HL-60 (cell line): ENCODE results near the gene LIX1L.

Experiments
- POLR2AphosphoS5 ChIP-seq: IDR thresholded peaks from 2 replicates; pipeline ENCODE4 v1.6.1; 2012; ENCODE audit warnings: low read depth
- TF ChIP-seq, protein P1 (sequence below): IDR thresholded peaks from one replicate; pipeline ENCODE4 v1.5.1; 2011; ENCODE audit warnings: low read length, control low read depth, inconsistent platforms; ENCODE audit not compliant: insufficient read depth
- TF ChIP-seq, protein P2 (sequence below): IDR thresholded peaks from 2 replicates; pipeline ENCODE4 v1.6.1; 2012; ENCODE audit warnings: low read depth; ENCODE audit not compliant: insufficient replicate concordance

DNA sequence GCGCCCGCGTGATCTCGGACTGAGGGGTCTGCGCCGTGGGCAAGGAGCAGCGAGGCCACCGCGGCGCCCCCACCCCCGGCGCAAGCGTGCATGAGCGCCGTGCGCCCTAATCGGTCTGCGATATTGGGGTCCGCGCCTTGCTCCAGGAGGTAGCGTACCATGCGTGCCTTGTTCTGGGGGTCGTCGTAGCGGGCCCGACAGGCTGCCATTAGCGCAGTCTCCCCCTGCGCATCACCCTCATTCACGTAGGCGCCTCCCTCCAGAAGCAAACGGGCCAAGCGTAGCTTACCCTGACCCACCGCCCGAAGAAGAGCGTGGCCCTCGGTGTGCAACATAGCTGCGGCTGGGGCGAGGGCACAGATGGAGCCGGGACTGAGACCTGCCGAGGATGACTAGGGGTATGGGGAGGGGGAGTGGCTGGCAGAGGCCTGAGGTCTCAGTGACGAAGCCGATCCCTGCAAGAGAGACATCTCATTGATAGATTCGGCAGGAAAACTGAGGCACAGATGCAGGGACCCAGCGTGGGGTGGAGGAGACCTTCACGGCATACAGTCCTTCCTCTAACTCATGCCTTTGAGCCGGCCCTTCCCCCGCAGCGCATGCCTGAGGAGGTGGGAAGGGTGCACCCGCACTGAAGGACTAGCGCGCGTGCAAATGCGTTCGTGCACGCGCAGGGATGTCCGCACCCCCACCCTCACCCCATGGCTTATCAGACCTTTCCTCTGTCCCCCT, 3.8 kb upstream of the LIX1L start:
- TF ChIP-seq, protein P1, sequence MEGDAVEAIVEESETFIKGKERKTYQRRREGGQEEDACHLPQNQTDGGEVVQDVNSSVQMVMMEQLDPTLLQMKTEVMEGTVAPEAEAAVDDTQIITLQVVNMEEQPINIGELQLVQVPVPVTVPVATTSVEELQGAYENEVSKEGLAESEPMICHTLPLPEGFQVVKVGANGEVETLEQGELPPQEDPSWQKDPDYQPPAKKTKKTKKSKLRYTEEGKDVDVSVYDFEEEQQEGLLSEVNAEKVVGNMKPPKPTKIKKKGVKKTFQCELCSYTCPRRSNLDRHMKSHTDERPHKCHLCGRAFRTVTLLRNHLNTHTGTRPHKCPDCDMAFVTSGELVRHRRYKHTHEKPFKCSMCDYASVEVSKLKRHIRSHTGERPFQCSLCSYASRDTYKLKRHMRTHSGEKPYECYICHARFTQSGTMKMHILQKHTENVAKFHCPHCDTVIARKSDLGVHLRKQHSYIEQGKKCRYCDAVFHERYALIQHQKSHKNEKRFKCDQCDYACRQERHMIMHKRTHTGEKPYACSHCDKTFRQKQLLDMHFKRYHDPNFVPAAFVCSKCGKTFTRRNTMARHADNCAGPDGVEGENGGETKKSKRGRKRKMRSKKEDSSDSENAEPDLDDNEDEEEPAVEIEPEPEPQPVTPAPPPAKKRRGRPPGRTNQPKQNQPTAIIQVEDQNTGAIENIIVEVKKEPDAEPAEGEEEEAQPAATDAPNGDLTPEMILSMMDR: no peak
- TF ChIP-seq POLR2AphosphoS5: no peak
- TF ChIP-seq, protein P2, sequence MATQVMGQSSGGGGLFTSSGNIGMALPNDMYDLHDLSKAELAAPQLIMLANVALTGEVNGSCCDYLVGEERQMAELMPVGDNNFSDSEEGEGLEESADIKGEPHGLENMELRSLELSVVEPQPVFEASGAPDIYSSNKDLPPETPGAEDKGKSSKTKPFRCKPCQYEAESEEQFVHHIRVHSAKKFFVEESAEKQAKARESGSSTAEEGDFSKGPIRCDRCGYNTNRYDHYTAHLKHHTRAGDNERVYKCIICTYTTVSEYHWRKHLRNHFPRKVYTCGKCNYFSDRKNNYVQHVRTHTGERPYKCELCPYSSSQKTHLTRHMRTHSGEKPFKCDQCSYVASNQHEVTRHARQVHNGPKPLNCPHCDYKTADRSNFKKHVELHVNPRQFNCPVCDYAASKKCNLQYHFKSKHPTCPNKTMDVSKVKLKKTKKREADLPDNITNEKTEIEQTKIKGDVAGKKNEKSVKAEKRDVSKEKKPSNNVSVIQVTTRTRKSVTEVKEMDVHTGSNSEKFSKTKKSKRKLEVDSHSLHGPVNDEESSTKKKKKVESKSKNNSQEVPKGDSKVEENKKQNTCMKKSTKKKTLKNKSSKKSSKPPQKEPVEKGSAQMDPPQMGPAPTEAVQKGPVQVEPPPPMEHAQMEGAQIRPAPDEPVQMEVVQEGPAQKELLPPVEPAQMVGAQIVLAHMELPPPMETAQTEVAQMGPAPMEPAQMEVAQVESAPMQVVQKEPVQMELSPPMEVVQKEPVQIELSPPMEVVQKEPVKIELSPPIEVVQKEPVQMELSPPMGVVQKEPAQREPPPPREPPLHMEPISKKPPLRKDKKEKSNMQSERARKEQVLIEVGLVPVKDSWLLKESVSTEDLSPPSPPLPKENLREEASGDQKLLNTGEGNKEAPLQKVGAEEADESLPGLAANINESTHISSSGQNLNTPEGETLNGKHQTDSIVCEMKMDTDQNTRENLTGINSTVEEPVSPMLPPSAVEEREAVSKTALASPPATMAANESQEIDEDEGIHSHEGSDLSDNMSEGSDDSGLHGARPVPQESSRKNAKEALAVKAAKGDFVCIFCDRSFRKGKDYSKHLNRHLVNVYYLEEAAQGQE: no peak
